Suprapubic skin (tissue), 4 donors: ENCODE data around the gene PIN4.

Source experiments
- CTCF ChIP-seq, 2 donors: fragments of 200-600 bp in 1 of 2; fragments of 450-650 bp in 1 of 2; sonication (generic) in 1 of 2; IDR thresholded peaks; one replicate each; pipeline ENCODE4 v1.5.1; 2016 to 2019; ENCODE audit warnings: antibody characterized with exemption in 2 of 2, mild to moderate bottlenecking in 1 of 2, moderate library complexity in 1 of 2
- POLR2A ChIP-seq, 2 donors: fragments of 450-650 bp; IDR thresholded peaks; one replicate each; pipeline ENCODE4 v1.6.1; 2017; ENCODE audit warnings: antibody characterized with exemption in 2 of 2, mild to moderate bottlenecking in 2 of 2, moderate library complexity in 2 of 2
- POLR2AphosphoS5 ChIP-seq, 3 donors: sonication (generic); formaldehyde crosslinking; IDR thresholded peaks; one replicate each; pipeline ENCODE4 v1.6.1; 2017; ENCODE audit warnings: antibody characterized with exemption in 3 of 3

DNA sequence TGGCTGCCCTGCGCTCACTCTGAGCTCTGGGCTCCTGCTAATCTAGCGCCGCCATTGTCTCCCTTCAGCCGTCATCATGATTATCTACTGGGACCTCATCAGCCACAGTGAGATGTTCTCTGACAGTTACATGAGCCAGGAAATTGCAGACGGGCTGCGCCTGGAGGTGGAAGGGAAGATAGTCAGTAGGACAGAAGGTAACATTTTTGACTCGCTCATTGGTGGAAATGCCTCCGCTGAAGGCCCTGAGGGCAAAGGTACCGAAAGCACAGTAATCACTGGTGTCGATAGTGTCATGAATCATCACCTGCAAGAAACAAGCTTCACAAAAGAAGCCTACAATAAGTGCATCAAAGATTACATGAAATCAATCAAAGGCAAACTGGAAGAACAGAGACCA is 21.8 kb upstream of the PIN4 start:
- TF ChIP-seq CTCF (IDR thresholded peaks at IDR 0.05): no peak
- TF ChIP-seq POLR2A (IDR thresholded peaks at IDR 0.05): no peak
- no peak for TF ChIP-seq POLR2AphosphoS5 (IDR thresholded peaks at IDR 0.05)
